GM15510 (cell line): Measurements from ENCODE around the gene OSBPL9.

ENCODE experiments used
- POLR2A ChIP-seq: IDR thresholded peaks from 3 replicates; pipeline ENCODE4 v1.6.1; 2011; ENCODE audit warnings: borderline replicate concordance; ENCODE audit not compliant: insufficient read length; ENCODE audit errors: extremely low read depth

Gene OSBPL9

GRCh38 chr1:51624855-51625254 lies 8.0 kb downstream of the OSBPL9 start:
- no peak for TF ChIP-seq POLR2A

GRCh38 chr1:51627672-51628071 lies 10.8 kb downstream of the OSBPL9 start:
- TF ChIP-seq POLR2A = no peak

- TF ChIP-seq POLR2A = no peak
Measured at GRCh38 chr1:51628715-51629590, 12.1 kb downstream of the OSBPL9 start.

- TF ChIP-seq POLR2A = no peak
Measured at GRCh38 chr1:51629918-51630317, 13.0 kb downstream of the OSBPL9 start.

- TF ChIP-seq POLR2A = no peak
Measured at GRCh38 chr1:51630393-51630792, 13.5 kb downstream of the OSBPL9 start.

- no peak for TF ChIP-seq POLR2A
Measured at GRCh38 chr1:51630922-51631321, 14.0 kb downstream of the OSBPL9 start.

GRCh38 chr1:51631747-51632146 lies 14.9 kb downstream of the OSBPL9 start:
- no peak for TF ChIP-seq POLR2A

GRCh38 chr1:51634618-51635017 lies 17.7 kb downstream of the OSBPL9 start:
- TF ChIP-seq POLR2A = no peak

- TF ChIP-seq POLR2A = no peak
Measured at GRCh38 chr1:51635615-51636014, 18.7 kb downstream of the OSBPL9 start.

GRCh38 chr1:51636191-51636590 lies 19.3 kb downstream of the OSBPL9 start:
- no peak for TF ChIP-seq POLR2A

- no peak for TF ChIP-seq POLR2A
Measured at GRCh38 chr1:51636764-51637522, 20.1 kb downstream of the OSBPL9 start.

GRCh38 chr1:51638350-51638749 lies 21.5 kb downstream of the OSBPL9 start:
- no peak for TF ChIP-seq POLR2A

- no peak for TF ChIP-seq POLR2A
Measured at GRCh38 chr1:51639694-51640093, 22.8 kb downstream of the OSBPL9 start.

- TF ChIP-seq POLR2A = no peak
Measured at GRCh38 chr1:51641096-51641495, 24.2 kb downstream of the OSBPL9 start.

GRCh38 chr1:51642739-51643142 lies 25.8 kb downstream of the OSBPL9 start:
- no peak for TF ChIP-seq POLR2A

- no peak for TF ChIP-seq POLR2A
Measured at GRCh38 chr1:51643362-51643761, 26.5 kb downstream of the OSBPL9 start.

GRCh38 chr1:51644020-51644419 lies 27.1 kb downstream of the OSBPL9 start:
- TF ChIP-seq POLR2A = no peak
